Mucosa of stomach (tissue), 1 donor: ENCODE results near the gene VSIG8.

Experiments
- H3K27me3 ChIP-seq: one replicate; pipeline ENCODE4 v1.7.0; 2013; ENCODE audit warnings: mild to moderate bottlenecking, low read length; ENCODE audit not compliant: control insufficient read depth, insufficient read depth
- H3K36me3 ChIP-seq: one replicate; pipeline ENCODE4 v1.7.0; 2013; ENCODE audit warnings: low read length; ENCODE audit not compliant: control insufficient read depth, insufficient read depth
- H3K4me1 ChIP-seq: one replicate; pipeline ENCODE4 v1.7.0; 2013; ENCODE audit warnings: mild to moderate bottlenecking, low read length; ENCODE audit not compliant: control insufficient read depth, insufficient read depth
- H3K4me3 ChIP-seq: one replicate; pipeline ENCODE4 v1.7.0; 2013; ENCODE audit warnings: low read length
- H3K9ac ChIP-seq: one replicate; pipeline ENCODE4 v1.7.0; 2013; ENCODE audit warnings: mild to moderate bottlenecking, low read length, moderate library complexity
- H3K9me3 ChIP-seq: one replicate; pipeline ENCODE4 v1.7.0; 2013; ENCODE audit warnings: mild to moderate bottlenecking, low read length, moderate library complexity; ENCODE audit not compliant: control insufficient read depth
- donor health status: Pancreatic carcinoma.

VSIG8 gene

DNA sequence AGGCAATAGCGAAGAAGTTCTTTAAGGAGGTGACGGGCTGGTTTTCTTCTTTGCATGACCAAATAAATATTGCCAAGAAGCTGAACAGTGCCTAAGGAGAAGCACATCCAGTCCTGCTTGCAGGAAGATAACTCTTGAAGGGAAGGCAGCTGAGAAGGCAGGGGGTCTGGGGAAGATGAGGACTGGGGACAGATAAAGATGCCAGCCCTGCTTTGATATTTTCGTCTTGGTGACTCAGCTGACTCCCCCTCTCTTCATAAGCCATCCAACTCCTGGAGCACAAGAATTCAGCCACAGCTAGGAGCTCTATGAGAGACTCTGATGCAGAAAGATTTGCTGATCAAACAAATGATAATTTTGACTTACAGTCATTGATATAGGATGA, 34.1 kb upstream of the VSIG8 start:
- Histone ChIP-seq H3K9ac (no peak overlapping the region), H3K9me3 (no peaks in the 10 kb centered on the region), H3K4me3 (no peak overlapping the region), H3K27me3 (no peaks in the 10 kb centered on the region), H3K4me1 (peaks cover 55% of the 10 kb centered on the region), H3K36me3 (no peaks in the 10 kb centered on the region)

DNA sequence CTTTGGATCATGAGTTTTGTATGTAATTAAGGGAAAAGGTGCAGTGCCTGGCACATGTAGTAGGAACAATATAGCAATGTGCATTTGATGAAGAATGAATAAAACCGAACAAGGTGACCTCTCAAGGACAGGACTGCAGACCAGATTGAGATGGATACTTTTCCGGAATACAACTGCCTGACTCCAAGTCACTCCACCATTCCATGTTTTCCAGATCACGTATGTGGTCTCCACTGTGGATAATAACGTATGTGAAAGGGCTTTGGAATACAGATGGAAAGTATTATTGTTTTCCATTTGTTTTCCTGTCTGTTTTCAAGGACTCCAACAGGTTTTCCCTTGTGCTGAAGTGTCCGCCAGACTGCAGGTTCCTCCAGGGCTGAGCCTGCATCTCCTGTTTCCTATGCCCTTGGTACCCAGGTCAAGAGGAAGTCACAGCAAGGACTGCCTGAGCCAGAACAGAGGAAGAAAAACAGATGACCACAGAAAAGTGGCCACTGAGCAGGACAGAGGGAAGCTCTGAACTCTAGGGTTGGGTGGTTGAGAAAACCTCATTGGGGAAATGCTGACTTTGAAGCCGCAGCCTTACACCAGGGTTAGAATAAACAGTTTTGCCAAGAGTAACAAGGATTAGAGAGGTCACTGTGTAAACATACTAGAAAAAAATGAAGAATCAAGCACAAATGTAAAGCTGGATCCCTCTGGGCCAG, 33.5 kb upstream of the VSIG8 start:
- peaks cover 51% of the 10 kb centered on the region for H3K4me1 ChIP-seq
- H3K27me3 ChIP-seq: no peaks in the 10 kb centered on the region
- no peaks in the 10 kb centered on the region for H3K36me3 ChIP-seq
- no peak overlapping the region for H3K9ac ChIP-seq
- H3K9me3 ChIP-seq: no peaks in the 10 kb centered on the region
- no peak overlapping the region for H3K4me3 ChIP-seq

DNA sequence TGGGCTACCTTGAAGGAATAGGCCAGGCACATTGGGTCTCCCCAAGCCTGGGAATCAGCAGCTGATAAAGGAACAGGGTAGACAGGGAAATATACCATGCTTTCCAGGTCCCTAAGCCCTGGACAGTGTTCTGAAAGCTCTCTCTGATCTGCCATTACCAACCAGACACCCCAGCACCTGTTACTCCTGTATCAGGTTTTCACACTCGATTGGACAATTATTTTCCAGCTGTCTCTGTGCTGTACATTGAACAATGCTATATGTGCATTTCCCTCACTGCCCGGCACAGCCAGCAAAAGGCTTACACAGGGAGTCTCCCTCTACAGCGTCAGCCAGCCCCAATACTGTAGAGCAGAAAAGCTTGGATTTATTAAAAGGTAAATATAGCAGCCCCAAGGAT, 32.8 kb upstream of the VSIG8 start:
- no peak overlapping the region for H3K9ac ChIP-seq
- no peaks in the 10 kb centered on the region for H3K27me3 ChIP-seq
- no peaks in the 10 kb centered on the region for H3K36me3 ChIP-seq
- no peak overlapping the region for H3K4me3 ChIP-seq
- peaks cover 47% of the 10 kb centered on the region for H3K4me1 ChIP-seq
- no peaks in the 10 kb centered on the region for H3K9me3 ChIP-seq

DNA sequence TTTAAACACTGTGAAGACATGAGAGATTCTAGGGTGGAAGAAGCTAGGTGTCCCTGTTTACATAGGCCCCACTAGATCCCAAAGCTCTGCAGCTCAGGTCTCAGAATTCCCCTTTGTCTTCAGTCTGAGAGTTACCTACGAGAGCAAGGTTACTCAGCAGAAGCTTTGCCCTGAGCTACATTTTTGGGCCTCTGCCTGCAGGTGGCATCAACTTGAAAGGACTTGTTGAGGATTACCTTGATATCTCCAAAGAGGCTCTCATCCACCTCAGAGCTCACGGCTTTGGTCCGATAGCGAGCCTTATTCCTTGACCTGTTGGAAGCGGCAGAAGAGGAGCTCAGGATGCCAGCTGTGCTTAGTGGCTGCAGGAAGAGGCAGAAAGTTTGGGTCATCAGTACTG, 30.5 kb upstream of the VSIG8 start:
- no peak overlapping the region for H3K9ac ChIP-seq
- H3K4me3 ChIP-seq: no peak overlapping the region
- no peaks in the 10 kb centered on the region for H3K9me3 ChIP-seq
- H3K27me3 ChIP-seq: no peaks in the 10 kb centered on the region
- peaks cover 38% of the 10 kb centered on the region for H3K4me1 ChIP-seq
- no peaks in the 10 kb centered on the region for H3K36me3 ChIP-seq

DNA sequence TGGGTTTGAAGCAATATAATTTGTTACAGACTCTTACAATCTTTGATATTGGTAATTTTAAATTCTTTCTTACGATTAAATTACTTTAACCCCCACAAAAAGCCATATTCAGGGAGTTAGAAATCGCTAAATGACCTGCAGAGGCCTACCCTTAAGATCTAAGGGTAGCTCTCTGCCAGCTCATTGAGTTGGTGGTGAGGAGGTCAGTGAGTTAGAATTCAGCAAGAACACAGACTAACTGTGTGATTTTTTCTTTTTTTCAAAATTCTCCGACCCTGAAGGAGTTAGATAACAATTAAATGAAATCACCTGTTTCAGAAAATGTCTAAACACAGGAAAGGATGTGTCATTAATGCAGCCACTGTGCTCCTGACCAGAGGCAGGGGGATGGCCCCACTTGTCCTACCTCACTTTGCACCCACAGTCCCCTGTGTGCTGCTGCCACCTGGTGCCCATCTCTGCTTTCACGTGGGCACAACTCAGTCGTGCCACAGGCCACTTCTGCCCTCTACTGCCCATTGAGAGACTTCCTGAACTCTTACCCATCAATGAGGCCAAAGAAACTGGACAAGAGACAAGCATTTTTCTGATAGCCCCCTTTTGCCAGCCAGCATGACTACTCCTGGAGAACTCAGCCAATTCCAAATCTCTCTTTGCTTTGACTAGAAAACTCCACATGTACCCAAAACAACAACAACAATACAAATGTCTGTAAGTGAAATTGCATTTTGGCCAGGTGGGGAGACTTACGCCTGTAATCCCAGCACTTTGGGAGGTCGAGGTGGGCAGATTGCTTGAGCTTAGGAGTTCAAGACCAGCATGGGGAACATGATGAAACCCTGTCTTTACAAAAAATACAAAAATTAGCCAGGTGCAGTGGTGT, 29.1 kb upstream of the VSIG8 start:
- Histone ChIP-seq H3K36me3 (no peaks in the 10 kb centered on the region), H3K9me3 (no peaks in the 10 kb centered on the region), H3K27me3 (no peaks in the 10 kb centered on the region), H3K9ac (no peak overlapping the region), H3K4me1 (peaks cover 34% of the 10 kb centered on the region), H3K4me3 (no peak overlapping the region)

DNA sequence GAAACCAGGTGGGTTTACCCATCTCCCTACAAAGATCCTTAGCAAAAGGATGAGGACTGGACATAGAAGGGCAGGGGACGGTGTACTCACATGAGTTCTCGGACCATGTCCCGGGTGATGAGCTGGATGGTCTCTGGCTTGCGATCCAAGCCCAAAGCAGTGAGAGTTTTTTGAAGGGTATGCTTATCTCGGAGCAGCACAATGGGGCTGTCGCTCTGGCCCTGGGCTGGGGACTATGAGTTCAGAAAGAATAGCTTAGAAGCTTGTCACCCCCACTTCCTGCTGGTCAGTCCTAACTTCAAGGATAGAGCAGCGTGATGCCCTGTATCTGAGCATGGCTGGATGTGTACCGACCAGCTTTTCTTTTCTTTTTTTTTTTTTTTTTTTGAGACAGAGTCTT, 27.9 kb upstream of the VSIG8 start:
- Histone ChIP-seq H3K36me3 (no peaks in the 10 kb centered on the region), H3K4me3 (no peak overlapping the region), H3K9me3 (no peaks in the 10 kb centered on the region), H3K9ac (no peak overlapping the region), H3K4me1 (peaks cover 28% of the 10 kb centered on the region), H3K27me3 (no peaks in the 10 kb centered on the region)

DNA sequence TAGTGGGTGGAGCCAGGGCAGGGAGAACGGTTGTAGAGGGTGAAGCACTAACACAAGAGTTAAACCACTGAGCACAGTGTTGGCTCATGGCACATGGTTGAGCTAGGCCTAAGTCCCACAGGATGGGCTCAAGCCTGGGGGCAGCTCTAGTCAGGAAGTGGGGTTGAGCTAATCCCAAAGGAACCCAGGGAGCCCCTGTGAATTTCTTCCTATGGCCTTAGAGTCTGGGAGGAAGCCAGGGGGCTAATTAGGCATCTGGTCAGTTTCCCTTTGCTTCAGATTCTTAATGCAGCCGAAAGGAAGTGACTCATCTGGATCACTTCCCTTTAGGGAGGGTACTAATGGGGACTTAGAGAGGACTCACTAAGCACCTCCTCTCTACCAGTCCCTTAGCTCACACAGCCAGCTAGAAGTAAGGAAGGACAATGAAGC, 27.4 kb upstream of the VSIG8 start:
- Histone ChIP-seq H3K4me3 (no peak overlapping the region), H3K9ac (no peak overlapping the region), H3K27me3 (no peaks in the 10 kb centered on the region), H3K9me3 (no peaks in the 10 kb centered on the region), H3K4me1 (peaks cover 28% of the 10 kb centered on the region), H3K36me3 (no peaks in the 10 kb centered on the region)

DNA sequence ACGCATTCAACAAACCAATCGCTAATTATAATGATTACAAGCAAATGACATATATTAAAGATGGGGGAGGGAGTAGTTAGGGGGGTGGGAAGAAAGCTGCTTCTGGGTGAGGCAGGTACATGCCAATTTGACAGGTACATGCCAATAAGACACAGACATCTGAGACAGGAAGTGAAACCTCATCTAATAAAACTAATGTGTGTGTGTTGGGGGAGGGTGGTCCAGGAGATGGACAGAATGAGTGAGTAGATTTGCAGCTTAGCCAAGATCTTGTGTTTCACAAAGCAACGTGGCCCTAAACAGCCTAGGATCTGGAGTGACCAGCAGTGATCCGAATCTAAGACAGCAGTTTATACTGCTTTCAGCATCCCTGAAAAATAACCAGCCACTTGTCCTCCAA, 26.7 kb upstream of the VSIG8 start:
- Histone ChIP-seq H3K36me3 (no peaks in the 10 kb centered on the region), H3K4me1 (peaks cover 28% of the 10 kb centered on the region), H3K4me3 (no peak overlapping the region), H3K9ac (no peak overlapping the region), H3K9me3 (no peaks in the 10 kb centered on the region), H3K27me3 (no peaks in the 10 kb centered on the region)

DNA sequence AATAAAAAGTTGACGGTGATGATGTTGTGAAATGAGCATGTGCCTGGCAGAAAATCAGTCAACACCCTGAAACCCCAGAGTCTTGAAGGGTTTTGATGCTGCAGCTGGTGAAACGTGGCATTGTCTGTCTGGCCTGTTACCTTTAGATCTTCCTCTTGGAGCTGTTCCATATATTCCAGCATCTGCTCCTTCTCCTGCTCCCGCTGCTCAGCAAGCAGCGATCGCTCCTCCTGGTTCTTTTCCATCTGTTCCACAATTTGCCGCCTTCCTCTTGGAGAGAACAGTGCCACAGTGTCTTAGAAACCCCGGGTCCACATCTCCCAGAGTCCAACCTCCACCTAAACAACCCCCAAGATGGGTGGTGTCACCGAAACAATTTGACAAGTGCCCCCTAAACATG, 21.8 kb upstream of the VSIG8 start:
- Histone ChIP-seq H3K9me3 (no peaks in the 10 kb centered on the region), H3K36me3 (no peaks in the 10 kb centered on the region), H3K4me3 (no peak overlapping the region), H3K4me1 (peaks cover 9% of the 10 kb centered on the region), H3K9ac (no peak overlapping the region), H3K27me3 (no peaks in the 10 kb centered on the region)

DNA sequence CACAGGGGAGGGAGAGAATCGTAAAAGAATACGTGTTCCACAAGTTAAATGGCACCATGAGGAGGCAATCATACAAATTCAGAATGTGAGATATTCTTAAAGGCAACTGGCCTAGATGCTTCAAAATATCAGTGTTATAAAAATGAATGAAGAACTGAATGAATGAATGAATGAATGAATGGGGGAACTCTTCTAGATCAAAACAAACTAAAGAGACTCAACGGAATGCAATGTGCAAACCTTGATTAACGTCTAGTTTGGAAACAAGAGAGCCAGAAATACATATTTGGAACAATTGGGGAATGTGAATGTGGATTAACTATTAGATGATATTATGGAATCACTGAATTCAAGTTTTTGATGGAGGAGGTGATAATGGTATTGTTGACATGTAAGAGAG, 20.7 kb upstream of the VSIG8 start:
- Histone ChIP-seq H3K4me1 (peaks cover 9% of the 10 kb centered on the region), H3K4me3 (no peak overlapping the region), H3K9me3 (no peaks in the 10 kb centered on the region), H3K36me3 (no peaks in the 10 kb centered on the region), H3K9ac (no peak overlapping the region), H3K27me3 (no peaks in the 10 kb centered on the region)

DNA sequence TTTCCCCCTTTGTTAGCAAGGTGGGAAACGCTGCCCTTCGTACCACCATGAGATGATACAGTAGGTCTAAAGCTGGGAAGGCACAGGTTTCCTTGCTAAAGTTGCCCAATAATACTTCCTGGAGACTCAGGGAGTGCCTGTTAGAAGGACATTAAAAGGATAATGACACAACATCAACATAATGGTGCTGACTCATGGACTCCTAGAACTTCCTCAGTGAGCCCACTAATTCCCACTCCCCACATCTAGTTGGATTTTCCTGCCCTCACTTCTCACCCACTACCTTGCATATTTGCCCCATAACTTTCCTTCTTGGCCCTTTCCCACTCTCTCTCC, 20.0 kb upstream of the VSIG8 start:
- Histone ChIP-seq H3K4me3 (no peak overlapping the region), H3K27me3 (no peaks in the 10 kb centered on the region), H3K36me3 (no peaks in the 10 kb centered on the region), H3K9ac (no peak overlapping the region), H3K4me1 (peaks cover 9% of the 10 kb centered on the region), H3K9me3 (no peaks in the 10 kb centered on the region)

DNA sequence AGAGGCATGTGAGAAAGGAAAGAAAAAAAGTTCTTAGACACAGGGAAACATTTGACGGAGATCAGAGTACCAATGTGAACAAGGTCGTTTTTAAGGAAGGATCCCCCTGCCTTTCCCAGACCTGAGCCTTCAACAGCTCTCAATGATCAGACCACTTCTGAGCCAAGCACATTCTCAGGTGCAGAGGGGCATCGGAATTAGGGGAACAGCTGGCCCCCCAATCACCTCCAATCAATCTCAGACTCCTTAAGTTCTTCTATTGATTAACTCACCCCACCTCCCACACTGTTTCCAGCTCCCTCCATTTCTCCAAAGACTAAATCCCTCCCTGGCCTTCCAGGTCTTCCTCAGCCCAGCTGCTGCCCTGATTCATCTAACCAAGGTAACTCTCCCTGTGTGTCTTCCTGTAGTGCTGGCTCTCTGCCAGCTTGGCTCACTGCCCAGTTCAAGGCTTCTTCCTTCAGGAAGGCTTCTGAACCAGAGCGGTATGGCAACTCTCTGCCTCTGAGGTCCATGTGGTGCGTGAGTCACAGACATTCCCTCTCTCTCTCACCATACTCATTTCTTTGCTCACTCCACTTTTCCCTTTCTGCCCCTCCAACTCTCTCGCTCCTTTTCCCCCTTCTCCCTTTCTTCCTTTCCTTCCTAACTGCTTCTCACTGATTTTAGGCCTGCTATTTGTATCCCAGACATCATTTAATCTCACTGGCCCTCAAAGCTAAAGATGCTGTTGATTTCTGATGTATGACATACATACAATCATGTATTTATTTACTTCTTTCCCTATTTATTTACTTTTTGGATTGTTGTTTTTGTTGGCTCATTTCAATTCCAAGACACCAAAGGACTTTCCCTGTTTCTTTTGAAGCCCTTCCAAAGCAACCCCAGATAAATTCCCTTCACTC, 19.4 kb upstream of the VSIG8 start:
- H3K36me3 ChIP-seq: no peaks in the 10 kb centered on the region
- H3K9ac ChIP-seq: no peak overlapping the region
- no peak overlapping the region for H3K4me3 ChIP-seq
- H3K4me1 ChIP-seq: peaks cover 9% of the 10 kb centered on the region
- H3K9me3 ChIP-seq: no peaks in the 10 kb centered on the region
- H3K27me3 ChIP-seq: no peaks in the 10 kb centered on the region
